Suppressor macrophage (primary cell): Measurements from ENCODE around the gene EVX2.

Source experiments
- DNase-seq, 4 experiments: peaks; one replicate each; pipeline ENCODE4 v3.0.0-alpha.2; 2020 to 2022

Gene EVX2

GRCh38 chr2:176039375-176039774, 44.4 kb downstream of the EVX2 start:
- DNase-seq = peak; percentile 3 to 61 (median 26)

- no peak for DNase-seq
These were observed 45.1 kb downstream of the EVX2 start for GRCh38 chr2:176038694-176039093.

- DNase-seq = no peak
These were observed 48.6 kb downstream of the EVX2 start for GRCh38 chr2:176035013-176035691.

GRCh38 chr2:176027806-176028205, 56.0 kb downstream of the EVX2 start:
- no peak for DNase-seq
